HFFc6 (cell line): Measurements from ENCODE around the gene TLR1. TPM values are rescaled to one million over a fixed set of nuclear protein-coding genes. Genes with fewer than 3 reads are reported as not detected.
"Not testable (repeated sequence)": the region's sequence is repeated elsewhere in the genome, so short reads cannot be mapped to it uniquely, and the experiment has no call there.

ENCODE experiments used
- DNase-seq: peaks from one replicate; pipeline ENCODE4 v3.0.0-alpha.2; 2018
- H3K27ac Mint-ChIP-seq: 2 replicates; pipeline ENCODE4 v1.8.0; 2020; ENCODE audit warnings: mild to moderate bottlenecking, mixed read lengths
- H3K27me3 Mint-ChIP-seq: 2 replicates; pipeline ENCODE4 v1.8.0; 2021; ENCODE audit warnings: mild to moderate bottlenecking, moderate library complexity, mixed read lengths; ENCODE audit not compliant: insufficient read depth
- H3K36me3 Mint-ChIP-seq: 2 replicates; pipeline ENCODE4 v1.8.0; 2021; ENCODE audit warnings: low read depth, mixed read lengths
- H3K4me1 Mint-ChIP-seq: 2 replicates; pipeline ENCODE4 v1.8.0; 2020; ENCODE audit warnings: low read depth, mixed read lengths
- H3K4me3 Mint-ChIP-seq: 2 replicates; pipeline ENCODE4 v1.8.0; 2020; ENCODE audit warnings: mild to moderate bottlenecking, moderate library complexity, mixed read lengths
- H3K9me3 Mint-ChIP-seq: 2 replicates; pipeline ENCODE4 v1.8.0; 2020; ENCODE audit warnings: mild to moderate bottlenecking, mixed read lengths
- total RNA-seq, 6 experiments: library from RNA; stranded (reverse); fragmentation: NEBNext Ultra II Directional; extraction: Animal tissue kit (Norgen Biotek cat#: 25700); gene quantifications; 2 replicates in 1 of 6; 3 replicates in 5 of 6; pipeline ENCODE4 v1.2.3, GENCODE V29; 2021
- TF ChIP-seq, protein P1 (sequence below): fragments of 200-600 bp; sonication (generic); IDR thresholded peaks from 2 replicates; pipeline ENCODE4 v1.5.0; 2021; ENCODE audit warnings: antibody characterized with exemption, mild to moderate bottlenecking

TLR1 gene
- total RNA-seq, 6 experiments from 2014 or later = 0.07 to 0.10 TPM; not detected in 4

- Mint-ChIP-seq H3K4me3 (no peak overlapping the region), H3K27me3 (peaks cover 26% of the 10 kb centered on the region), H3K36me3 (peaks cover 4% of the 10 kb centered on the region; the same call in 1 of the 2 replicates), H3K9me3 (peaks cover 5% of the 10 kb centered on the region; the same call in 1 of the 2 replicates), H3K4me1 (no peaks in the 10 kb centered on the region), H3K27ac (no peak overlapping the region)
- no peak for DNase-seq
- TF ChIP-seq, protein P1, sequence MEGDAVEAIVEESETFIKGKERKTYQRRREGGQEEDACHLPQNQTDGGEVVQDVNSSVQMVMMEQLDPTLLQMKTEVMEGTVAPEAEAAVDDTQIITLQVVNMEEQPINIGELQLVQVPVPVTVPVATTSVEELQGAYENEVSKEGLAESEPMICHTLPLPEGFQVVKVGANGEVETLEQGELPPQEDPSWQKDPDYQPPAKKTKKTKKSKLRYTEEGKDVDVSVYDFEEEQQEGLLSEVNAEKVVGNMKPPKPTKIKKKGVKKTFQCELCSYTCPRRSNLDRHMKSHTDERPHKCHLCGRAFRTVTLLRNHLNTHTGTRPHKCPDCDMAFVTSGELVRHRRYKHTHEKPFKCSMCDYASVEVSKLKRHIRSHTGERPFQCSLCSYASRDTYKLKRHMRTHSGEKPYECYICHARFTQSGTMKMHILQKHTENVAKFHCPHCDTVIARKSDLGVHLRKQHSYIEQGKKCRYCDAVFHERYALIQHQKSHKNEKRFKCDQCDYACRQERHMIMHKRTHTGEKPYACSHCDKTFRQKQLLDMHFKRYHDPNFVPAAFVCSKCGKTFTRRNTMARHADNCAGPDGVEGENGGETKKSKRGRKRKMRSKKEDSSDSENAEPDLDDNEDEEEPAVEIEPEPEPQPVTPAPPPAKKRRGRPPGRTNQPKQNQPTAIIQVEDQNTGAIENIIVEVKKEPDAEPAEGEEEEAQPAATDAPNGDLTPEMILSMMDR = no peak
Measured at GRCh38 chr4:38818441-38818976, 13.9 kb upstream of the TLR1 start.

DNA sequence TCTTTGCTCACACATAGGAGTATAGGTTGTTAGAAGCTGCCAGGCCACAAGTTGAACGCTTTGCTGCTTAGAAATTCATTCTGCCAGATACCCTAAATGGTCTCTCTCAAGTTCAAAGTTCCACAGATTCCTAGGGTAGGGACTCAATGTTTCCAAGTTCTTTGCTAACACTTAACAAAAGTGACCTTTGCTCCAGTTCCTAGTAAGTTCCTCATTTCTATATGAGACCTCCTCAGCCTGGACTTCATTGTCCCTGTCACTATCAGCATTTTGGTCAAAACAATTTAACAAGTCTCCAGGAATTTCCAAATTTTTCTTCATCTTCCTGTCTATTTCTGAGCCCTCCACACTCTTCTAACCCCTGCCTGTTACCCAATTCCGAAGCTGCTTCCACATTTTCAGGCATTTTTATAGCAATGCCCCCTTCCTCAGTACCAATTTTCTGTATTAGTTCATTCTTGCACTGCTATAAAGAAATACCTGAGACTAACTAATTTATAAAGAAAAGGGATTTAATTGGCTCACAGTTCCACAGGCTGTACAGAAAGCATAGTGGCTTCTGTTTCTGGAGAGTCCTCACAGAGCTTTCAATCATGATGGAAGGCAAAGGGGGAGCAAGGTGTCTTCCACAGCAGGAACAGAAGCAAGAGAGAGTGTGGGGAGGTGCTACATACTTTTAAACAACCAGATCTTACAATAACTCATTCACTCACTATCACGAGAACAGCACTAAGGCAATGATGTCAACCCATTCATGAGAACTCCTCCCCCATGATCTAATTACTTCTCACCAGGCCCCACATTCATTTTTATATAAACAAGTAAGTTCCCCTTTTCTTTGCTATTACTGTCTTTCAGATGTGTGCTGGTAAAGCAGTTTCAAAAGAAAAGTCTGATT is 11.5 kb upstream of the TLR1 start:
- no peak overlapping the region for H3K27ac Mint-ChIP-seq
- no peaks in the 10 kb centered on the region for H3K4me1 Mint-ChIP-seq
- no peaks in the 10 kb centered on the region for H3K36me3 Mint-ChIP-seq
- H3K4me3 Mint-ChIP-seq = no peak overlapping the region
- peaks cover 31% of the 10 kb centered on the region for H3K27me3 Mint-ChIP-seq
- no peaks in the 10 kb centered on the region for H3K9me3 Mint-ChIP-seq
- no peak for DNase-seq
- TF ChIP-seq, protein P1 = no peak

- Mint-ChIP-seq H3K36me3 (no peaks in the 10 kb centered on the region), H3K4me1 (no peaks in the 10 kb centered on the region), H3K27ac (no peak overlapping the region), H3K9me3 (no peaks in the 10 kb centered on the region), H3K4me3 (no peak overlapping the region), H3K27me3 (peaks cover 37% of the 10 kb centered on the region)
- TF ChIP-seq, protein P1 = no peak
- no peak for DNase-seq
Measured at GRCh38 chr4:38814386-38814785, 9.8 kb upstream of the TLR1 start.

- Mint-ChIP-seq H3K9me3 (no peaks in the 10 kb centered on the region), H3K27ac (no peak overlapping the region)
Measured at GRCh38 chr4:38811297-38811696, 6.7 kb upstream of the TLR1 start.

DNA sequence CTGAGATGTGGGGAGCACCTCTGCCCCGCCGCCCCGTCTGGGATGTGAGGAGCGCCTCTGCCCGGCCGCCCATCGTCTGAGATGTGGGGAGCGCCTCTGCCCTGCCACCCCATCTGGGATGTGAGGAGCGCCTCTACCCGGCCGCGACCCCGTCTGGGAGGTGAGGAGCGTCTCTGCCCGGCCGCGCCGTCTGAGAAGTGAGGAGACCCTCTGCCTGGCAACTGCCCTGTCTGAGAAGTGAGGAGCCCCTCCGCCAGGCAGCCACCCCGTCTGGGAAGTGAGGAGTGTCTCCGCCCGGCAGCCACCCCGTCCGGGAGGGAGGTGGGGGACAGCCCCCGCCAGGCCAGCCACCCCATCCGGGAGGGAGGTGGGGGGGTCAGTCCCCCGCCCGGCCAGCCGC is 2.9 kb upstream of the TLR1 start:
- DNase-seq, H3K27me3 Mint-ChIP-seq, H3K36me3 Mint-ChIP-seq, H3K9me3 Mint-ChIP-seq, H3K27ac Mint-ChIP-seq, H3K4me3 Mint-ChIP-seq: not testable (repeated sequence)
- peaks cover 17% of the 10 kb centered on the region; the same call in 1 of the 2 replicates for H3K4me1 Mint-ChIP-seq

More at GRCh38 chr4:38811297-38811696, 6.7 kb upstream of the TLR1 start:
- no peak for DNase-seq
- Mint-ChIP-seq H3K36me3 (no peaks in the 10 kb centered on the region), H3K4me3 (no peak overlapping the region), H3K4me1 (no peaks in the 10 kb centered on the region), H3K27me3 (peaks cover 32% of the 10 kb centered on the region)
- TF ChIP-seq, protein P1 = no peak

GRCh38 chr4:38806251-38806650 is 1.7 kb upstream of the TLR1 start:
- H3K4me3 Mint-ChIP-seq, H3K27ac Mint-ChIP-seq, H3K36me3 Mint-ChIP-seq, H3K27me3 Mint-ChIP-seq, DNase-seq, H3K9me3 Mint-ChIP-seq: not testable (repeated sequence)
- peaks cover 17% of the 10 kb centered on the region; the same call in 1 of the 2 replicates for H3K4me1 Mint-ChIP-seq
